Mesothelial cell of epicardium (in vitro differentiated cells): ENCODE measurements around the gene TMUB1. TPM values are rescaled to one million over a fixed set of nuclear protein-coding genes. Genes with fewer than 3 reads are reported as not detected.

Experiments
- DNase-seq, 2 experiments: peaks; one replicate each; pipeline ENCODE4 v3.0.0; 2021; ENCODE audit warnings: low spot score in 2 of 2; ENCODE audit not compliant: unreplicated experiment in 2 of 2
- H3K27ac Mint-ChIP-seq: 2 replicates; pipeline ENCODE4 v1.8.0; 2021; ENCODE audit warnings: mixed read lengths
- H3K27me3 Mint-ChIP-seq: 2 replicates; pipeline ENCODE4 v1.8.0; 2021; ENCODE audit warnings: low read depth, mixed read lengths
- H3K36me3 Mint-ChIP-seq: 2 replicates; pipeline ENCODE4 v1.8.0; 2021; ENCODE audit warnings: mixed read lengths
- H3K4me1 Mint-ChIP-seq: 2 replicates; pipeline ENCODE4 v1.8.0; 2021; ENCODE audit warnings: mixed read lengths
- H3K4me3 Mint-ChIP-seq: 2 replicates; pipeline ENCODE4 v1.8.0; 2021; ENCODE audit warnings: mild to moderate bottlenecking, moderate library complexity, mixed read lengths
- H3K9me3 Mint-ChIP-seq: 2 replicates; pipeline ENCODE4 v1.8.0; 2021; ENCODE audit warnings: mixed read lengths
- total RNA-seq: library from RNA; stranded (reverse); gene quantifications from 3 replicates; pipeline ENCODE4 v1.2.1, GENCODE V29; 2021
- TF ChIP-seq, protein P1 (sequence below): fragments of 200-600 bp; sonication (generic); IDR thresholded peaks from one replicate; pipeline ENCODE4 v1.5.0; 2021; ENCODE audit warnings: antibody characterized with exemption; ENCODE audit not compliant: unreplicated experiment

Gene TMUB1
- total RNA-seq, 1 donor from 2014 or later = 34.7 TPM

DNA sequence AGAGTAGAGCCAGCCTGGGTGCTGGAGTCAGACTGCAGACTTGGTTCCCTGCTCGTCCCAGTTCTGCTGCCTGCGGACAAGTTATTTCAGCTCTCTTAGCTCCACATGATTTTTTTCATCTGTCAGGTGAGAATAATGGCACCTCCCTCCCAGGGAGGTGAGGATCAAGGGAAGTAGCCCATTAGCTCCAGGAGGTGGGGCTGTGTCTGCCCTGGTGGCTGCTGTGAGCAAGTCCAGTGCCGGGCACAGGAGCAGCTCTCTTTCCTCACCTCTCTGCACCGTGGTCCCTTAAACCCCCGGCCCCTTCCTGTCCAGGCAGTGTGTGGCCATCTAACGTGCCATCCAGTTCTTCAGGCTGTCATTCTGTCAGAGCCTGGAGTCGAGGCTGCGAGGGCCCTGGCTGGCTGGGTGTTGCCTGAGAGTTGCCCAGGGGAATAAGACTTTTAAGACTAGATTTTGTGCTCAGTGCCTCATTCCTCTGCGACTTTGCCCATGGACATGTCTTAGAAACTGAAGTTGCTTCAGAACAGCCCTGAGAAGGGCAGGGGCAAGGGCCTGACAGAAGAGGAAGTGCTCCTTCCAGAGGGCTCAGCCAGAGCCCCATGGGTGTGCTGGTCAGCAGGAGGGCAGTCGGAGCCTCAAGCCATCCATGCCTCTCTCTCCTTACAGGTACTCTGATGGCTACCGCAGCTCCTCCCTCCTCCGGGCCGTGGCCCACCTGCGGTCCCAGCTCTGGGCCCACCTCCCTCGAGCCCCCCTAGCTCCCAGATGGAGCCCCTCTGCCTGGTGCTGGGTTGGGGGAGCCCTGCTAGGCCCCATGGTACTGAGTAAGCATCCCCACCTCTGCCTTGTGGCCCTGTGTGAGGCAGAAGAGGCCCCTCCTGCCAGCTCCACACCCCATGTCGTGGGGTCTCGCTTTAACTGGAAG, 50.1 kb downstream of the TMUB1 start:
- peaks cover 10% of the 10 kb centered on the region for H3K4me1 Mint-ChIP-seq
- TF ChIP-seq, protein P1, sequence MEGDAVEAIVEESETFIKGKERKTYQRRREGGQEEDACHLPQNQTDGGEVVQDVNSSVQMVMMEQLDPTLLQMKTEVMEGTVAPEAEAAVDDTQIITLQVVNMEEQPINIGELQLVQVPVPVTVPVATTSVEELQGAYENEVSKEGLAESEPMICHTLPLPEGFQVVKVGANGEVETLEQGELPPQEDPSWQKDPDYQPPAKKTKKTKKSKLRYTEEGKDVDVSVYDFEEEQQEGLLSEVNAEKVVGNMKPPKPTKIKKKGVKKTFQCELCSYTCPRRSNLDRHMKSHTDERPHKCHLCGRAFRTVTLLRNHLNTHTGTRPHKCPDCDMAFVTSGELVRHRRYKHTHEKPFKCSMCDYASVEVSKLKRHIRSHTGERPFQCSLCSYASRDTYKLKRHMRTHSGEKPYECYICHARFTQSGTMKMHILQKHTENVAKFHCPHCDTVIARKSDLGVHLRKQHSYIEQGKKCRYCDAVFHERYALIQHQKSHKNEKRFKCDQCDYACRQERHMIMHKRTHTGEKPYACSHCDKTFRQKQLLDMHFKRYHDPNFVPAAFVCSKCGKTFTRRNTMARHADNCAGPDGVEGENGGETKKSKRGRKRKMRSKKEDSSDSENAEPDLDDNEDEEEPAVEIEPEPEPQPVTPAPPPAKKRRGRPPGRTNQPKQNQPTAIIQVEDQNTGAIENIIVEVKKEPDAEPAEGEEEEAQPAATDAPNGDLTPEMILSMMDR = no peak
- peaks cover 7% of the 10 kb centered on the region for H3K36me3 Mint-ChIP-seq
- H3K4me3 Mint-ChIP-seq = no peak overlapping the region
- no peak for DNase-seq
- no peaks in the 10 kb centered on the region for H3K9me3 Mint-ChIP-seq
- no peaks in the 10 kb centered on the region for H3K27me3 Mint-ChIP-seq
- H3K27ac Mint-ChIP-seq = no peak overlapping the region

Other genes starting within 250 kb of the TMUB1 start
- gene AOC1, start 231.0 kb downstream of the TMUB1 start, total RNA-seq = not detected in 3 replicates
- gene KCNH2, start 105.2 kb downstream of the TMUB1 start, total RNA-seq = 11.2 to 12.3 TPM (median 11.7 TPM) in 3 replicates
- 6.0 to 7.8 TPM (median 6.6 TPM) in 3 replicates for gene NOS3, start 92.5 kb downstream of the TMUB1 start, total RNA-seq
- gene ATG9B, start 59.0 kb downstream of the TMUB1 start, total RNA-seq = 10.6 to 14.0 TPM (median 11.8 TPM) in 3 replicates
- gene ABCB8, start 55.0 kb downstream of the TMUB1 start, total RNA-seq = 39.8 to 48.0 TPM (median 40.7 TPM) in 3 replicates
- 6.1 to 7.9 TPM (median 7.2 TPM) in 3 replicates for gene ASIC3, start 35.0 kb downstream of the TMUB1 start, total RNA-seq
- gene CDK5, start 25.6 kb downstream of the TMUB1 start, total RNA-seq = 17.0 to 17.5 TPM (median 17.4 TPM) in 3 replicates
- 236 to 249 TPM (median 243 TPM) in 3 replicates for gene SLC4A2, start 23.9 kb downstream of the TMUB1 start, total RNA-seq
- gene FASTK, start 2.7 kb downstream of the TMUB1 start, total RNA-seq = 86.8 to 97.6 TPM (median 92.5 TPM) in 3 replicates
- gene AGAP3, start 3.0 kb upstream of the TMUB1 start, total RNA-seq = 134 to 146 TPM (median 141 TPM) in 3 replicates
- 0.20 TPM in 1 of 3 replicates, not detected in the others for gene GBX1, start 84.2 kb upstream of the TMUB1 start, total RNA-seq
- not detected in 3 replicates for gene ASB10, start 103.8 kb upstream of the TMUB1 start, total RNA-seq
- not detected in 3 replicates for gene H2BK1, start 127.0 kb upstream of the TMUB1 start, total RNA-seq
- gene ABCF2, start 143.7 kb upstream of the TMUB1 start, total RNA-seq = 44.9 to 46.2 TPM (median 45.6 TPM) in 3 replicates
- gene CHPF2, start 149.0 kb upstream of the TMUB1 start, total RNA-seq = 55.1 to 56.5 TPM (median 56.2 TPM) in 3 replicates
- 114 to 119 TPM (median 116 TPM) in 3 replicates for gene SMARCD3, start 165.2 kb upstream of the TMUB1 start, total RNA-seq